SIG-M5 treated with dmso at 0.1 percent for 504 hours (cell line): Measurements from ENCODE around the gene TCERG1.
"Not testable (repeated sequence)": the region's sequence is repeated elsewhere in the genome, so short reads cannot be mapped to it uniquely, and the experiment has no call there.

Experiments used
- DNase-seq: peaks from one replicate; lab custom pipeline; 2025; ENCODE audit not compliant: unreplicated experiment; lab: John Stamatoyannopoulos, UW

TCERG1 gene

GRCh38 chr5:146519554-146519953 is 72.4 kb downstream of the TCERG1 start:
- peak; percentile 6 for DNase-seq

GRCh38 chr5:146520731-146521130 is 73.6 kb downstream of the TCERG1 start:
- no peak for DNase-seq

- DNase-seq = no peak
These were observed 74.4 kb downstream of the TCERG1 start for GRCh38 chr5:146521403-146522106.

GRCh38 chr5:146523698-146524097 is 76.6 kb downstream of the TCERG1 start:
- DNase-seq = no peak

GRCh38 chr5:146527785-146528184 is 80.7 kb downstream of the TCERG1 start:
- DNase-seq = no peak

GRCh38 chr5:146528236-146528635 is 81.1 kb downstream of the TCERG1 start:
- no peak for DNase-seq

- DNase-seq = no peak
These were observed 82.9 kb downstream of the TCERG1 start for GRCh38 chr5:146529984-146530383.

- peak; percentile 73 for DNase-seq
These were observed 86.2 kb downstream of the TCERG1 start for GRCh38 chr5:146533260-146533857.

GRCh38 chr5:146533882-146534281 is 86.7 kb downstream of the TCERG1 start:
- DNase-seq = no peak

GRCh38 chr5:146538432-146538831 is 91.3 kb downstream of the TCERG1 start:
- DNase-seq = no peak

- DNase-seq = no peak
These were observed 92.8 kb downstream of the TCERG1 start for GRCh38 chr5:146539973-146540372.

- DNase-seq = no peak
These were observed 93.3 kb downstream of the TCERG1 start for GRCh38 chr5:146540414-146540813.

- peak; percentile 39 for DNase-seq
These were observed 95.1 kb downstream of the TCERG1 start for GRCh38 chr5:146541958-146542849.

GRCh38 chr5:146544232-146544631 is 97.1 kb downstream of the TCERG1 start:
- no peak for DNase-seq

GRCh38 chr5:146548781-146549449 is 101.8 kb downstream of the TCERG1 start:
- no peak for DNase-seq

GRCh38 chr5:146549615-146550014 is 102.5 kb downstream of the TCERG1 start:
- no peak for DNase-seq

GRCh38 chr5:146553446-146553845 is 106.3 kb downstream of the TCERG1 start:
- DNase-seq = no peak

GRCh38 chr5:146556884-146557283 is 109.8 kb downstream of the TCERG1 start:
- DNase-seq = not testable (repeated sequence)

- DNase-seq = no peak
These were observed 113.2 kb downstream of the TCERG1 start for GRCh38 chr5:146560205-146560812.
